Fibroblast of mammary gland (primary cell): ENCODE measurements around the gene GLIS1.

Experiments
- DNase-seq: peaks from one replicate; pipeline ENCODE4 v3.0.0-alpha.2; 2010; ENCODE audit warnings: low read depth
- H3K4me3 ChIP-seq: 2 replicates; pipeline ENCODE4 v1.5.1; 2011; ENCODE audit warnings: low read depth, mild to moderate bottlenecking, low read length, moderate library complexity; ENCODE audit not compliant: control insufficient read depth
- CTCF ChIP-seq: conservative IDR thresholded peaks from 2 replicates; pipeline ENCODE4 v1.5.1; 2011; ENCODE audit warnings: low read depth, low read length, inconsistent platforms; ENCODE audit not compliant: control insufficient read depth, insufficient read depth

Gene GLIS1

GRCh38 chr1:53583868-53584776, 154.8 kb downstream of the GLIS1 start:
- no peak for TF ChIP-seq CTCF
- H3K4me3 ChIP-seq: no peak overlapping the region
- DNase-seq: no peak

GRCh38 chr1:53583021-53583867, 155.7 kb downstream of the GLIS1 start:
- DNase-seq: peak; percentile 66
- no peak overlapping the region for H3K4me3 ChIP-seq
- TF ChIP-seq CTCF: no peak

GRCh38 chr1:53582211-53583020, 156.5 kb downstream of the GLIS1 start:
- no peak for TF ChIP-seq CTCF
- DNase-seq: no peak
- no peak overlapping the region for H3K4me3 ChIP-seq

- no peak for DNase-seq
- TF ChIP-seq CTCF: no peak
- H3K4me3 ChIP-seq: no peak overlapping the region
These were observed 157.5 kb downstream of the GLIS1 start for GRCh38 chr1:53581476-53581875.

GRCh38 chr1:53580739-53581475, 158.1 kb downstream of the GLIS1 start:
- DNase-seq: no peak
- no peak overlapping the region for H3K4me3 ChIP-seq
- TF ChIP-seq CTCF: no peak

GRCh38 chr1:53580009-53580400, 159.0 kb downstream of the GLIS1 start:
- TF ChIP-seq CTCF: no peak
- no peak overlapping the region for H3K4me3 ChIP-seq
- no peak for DNase-seq
